ENCODE data around the gene CHP2. TPM values are rescaled to one million over a fixed set of nuclear protein-coding genes. Genes with fewer than 3 reads are reported as not detected.

CHP2 gene
- total and polyA plus RNA-seq, 2 donors (not counting 1 experiment from before 2014, with no cell fraction given): not detected

DNA sequence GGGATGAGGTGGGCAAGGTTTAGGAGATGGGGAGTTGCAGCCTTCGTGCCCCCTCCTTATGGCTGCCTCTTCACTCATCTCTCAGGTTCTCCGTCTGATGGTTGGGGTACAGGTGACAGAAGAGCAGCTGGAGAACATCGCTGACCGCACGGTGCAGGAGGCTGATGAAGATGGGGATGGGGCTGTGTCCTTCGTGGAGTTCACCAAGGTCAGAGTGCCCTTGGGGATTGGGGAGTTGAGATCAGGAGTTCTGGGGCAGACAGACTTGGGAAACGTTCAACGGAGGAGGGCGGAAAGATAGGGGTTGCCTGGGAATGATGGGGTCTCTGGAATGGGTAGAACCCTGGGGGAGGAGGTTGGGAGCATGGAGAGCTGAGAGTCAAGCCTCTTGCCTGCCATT lies 2.3 kb downstream of the CHP2 start:
- H3K4me3 ChIP-seq (ENCODE audit: control extremely low read depth in 1 of 5, extremely low read depth in 1 of 5, insufficient read depth in 1 of 5, low read depth in 2 of 5, low read length in 4 of 5): no peak overlapping the region

DNA sequence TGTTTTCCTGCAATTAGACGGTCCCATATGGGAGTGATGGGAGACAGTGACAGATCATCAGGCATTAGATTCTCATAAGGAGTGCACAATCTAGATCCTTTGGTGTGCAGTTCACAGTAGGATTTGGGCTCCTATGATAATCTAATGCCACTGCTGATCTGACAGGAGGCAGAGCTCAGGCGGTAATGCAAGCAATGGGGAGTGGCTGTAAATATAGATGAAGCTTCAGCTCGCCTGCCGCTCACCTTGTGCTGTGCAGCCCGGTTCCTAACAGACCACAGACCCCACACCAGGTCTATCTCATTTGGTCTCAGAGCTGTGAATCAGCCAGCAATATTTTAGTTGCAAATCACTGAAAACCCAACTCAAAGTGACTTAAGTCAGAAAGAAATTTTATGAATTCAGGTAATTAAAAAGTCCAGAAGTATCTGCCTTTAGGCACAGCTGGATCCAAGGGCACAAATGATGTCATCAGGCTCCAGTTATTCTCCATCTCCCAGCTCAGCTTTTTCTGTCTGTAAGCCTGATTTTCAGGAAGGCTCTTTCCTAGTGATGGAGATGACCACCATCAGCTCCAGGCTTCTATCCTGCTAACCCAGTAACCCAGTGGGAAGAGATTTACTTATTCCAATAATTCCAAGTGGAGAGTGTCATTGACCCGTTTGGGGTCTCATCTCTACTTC lies 3.3 kb downstream of the CHP2 start:
- peaks cover 0 to 55% (median 28%) of the 10 kb centered on the region in 4 experiments for H3K27me3 ChIP-seq (replicated peaks in 1 of 4; ENCODE audit: control extremely low read depth in 1 of 4, control insufficient read depth in 3 of 4, insufficient read depth in 4 of 4, low read length in 3 of 4)
- 73% methylated on average over 6 of the region's 6 CpGs for WGBS (ENCODE audit: insufficient coverage)

More for the DNA sequence above, 2.3 kb downstream of the CHP2 start:
- Histone ChIP-seq H3K4me2 (replicated peaks; ENCODE audit: low read depth, low read length, poor library complexity, severe bottlenecking) (no peak overlapping the region), H3K4me1 (ENCODE audit: control insufficient read depth in 2 of 2, insufficient read depth in 2 of 2, low read length in 2 of 2) (peaks cover 12 to 16% of the 10 kb centered on the region in 2 donors), H3K79me2 (ENCODE audit: control insufficient read depth, insufficient read depth, low read length) (no peaks in the 10 kb centered on the region), H3K9me3 (ENCODE audit: control extremely low read depth in 1 of 3, control insufficient read depth in 2 of 3, insufficient read depth in 1 of 3, low read length in 2 of 3) (peaks cover 0 to 4% (median 0%) of the 10 kb centered on the region in 3 donors), H2AFZ (ENCODE audit: insufficient read depth, low read depth, low read length, poor library complexity, severe bottlenecking) (no peak overlapping the region), H4K20me1 (ENCODE audit: control insufficient read depth, insufficient read depth, low read length, poor library complexity, severe bottlenecking) (no peaks in the 10 kb centered on the region), H3K36me3 (replicated peaks in 1 of 2; ENCODE audit: control extremely low read depth in 1 of 2, control insufficient read depth in 1 of 2, extremely low read depth in 1 of 2, insufficient read depth in 2 of 2, low read length in 1 of 2) (no peaks in the 10 kb centered on the region), H3K9ac (ENCODE audit: low read length) (no peak overlapping the region), H3K27ac (ENCODE audit: low read length in 2 of 2) (no peak overlapping the region), H3K27me3 (replicated peaks in 1 of 4; ENCODE audit: control extremely low read depth in 1 of 4, control insufficient read depth in 3 of 4, insufficient read depth in 4 of 4, low read length in 3 of 4) (peaks cover 0 to 57% (median 27%) of the 10 kb centered on the region in 4 experiments)
- WGBS (ENCODE audit: insufficient coverage): 92% methylated on average over 9 of the region's 9 CpGs
- CTCF ChIA-PET: no interaction called here
- Mint-ChIP-seq H3K4me3 (no peak overlapping the region), H3K9me3 (ENCODE audit: insufficient read depth) (no peaks in the 10 kb centered on the region), H3K27ac (no peak overlapping the region), H3K4me1 (peaks cover 6% of the 10 kb centered on the region), H3K27me3 (peaks cover 61% of the 10 kb centered on the region)
- POLR2A ChIA-PET: no interaction called here
- DNase-seq (no peak), ATAC-seq (ENCODE audit: low read depth) (no peak)
- TF ChIP-seq, protein P1, sequence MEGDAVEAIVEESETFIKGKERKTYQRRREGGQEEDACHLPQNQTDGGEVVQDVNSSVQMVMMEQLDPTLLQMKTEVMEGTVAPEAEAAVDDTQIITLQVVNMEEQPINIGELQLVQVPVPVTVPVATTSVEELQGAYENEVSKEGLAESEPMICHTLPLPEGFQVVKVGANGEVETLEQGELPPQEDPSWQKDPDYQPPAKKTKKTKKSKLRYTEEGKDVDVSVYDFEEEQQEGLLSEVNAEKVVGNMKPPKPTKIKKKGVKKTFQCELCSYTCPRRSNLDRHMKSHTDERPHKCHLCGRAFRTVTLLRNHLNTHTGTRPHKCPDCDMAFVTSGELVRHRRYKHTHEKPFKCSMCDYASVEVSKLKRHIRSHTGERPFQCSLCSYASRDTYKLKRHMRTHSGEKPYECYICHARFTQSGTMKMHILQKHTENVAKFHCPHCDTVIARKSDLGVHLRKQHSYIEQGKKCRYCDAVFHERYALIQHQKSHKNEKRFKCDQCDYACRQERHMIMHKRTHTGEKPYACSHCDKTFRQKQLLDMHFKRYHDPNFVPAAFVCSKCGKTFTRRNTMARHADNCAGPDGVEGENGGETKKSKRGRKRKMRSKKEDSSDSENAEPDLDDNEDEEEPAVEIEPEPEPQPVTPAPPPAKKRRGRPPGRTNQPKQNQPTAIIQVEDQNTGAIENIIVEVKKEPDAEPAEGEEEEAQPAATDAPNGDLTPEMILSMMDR (IDR thresholded peaks at IDR 0.05): no peak
- no peak for TF ChIP-seq EZH2 (IDR thresholded peaks at IDR 0.05; ENCODE audit: borderline replicate concordance, insufficient read depth, low read depth, low read length, poor library complexity, severe bottlenecking)
- intact Hi-C loops (cut with micrococcal nuclease): no loop called here

More for the DNA sequence above, 3.3 kb downstream of the CHP2 start:
- intact Hi-C loops (cut with micrococcal nuclease): no loop called here
- Histone ChIP-seq H3K4me3 (ENCODE audit: control extremely low read depth in 1 of 5, extremely low read depth in 1 of 5, insufficient read depth in 1 of 5, low read depth in 2 of 5, low read length in 4 of 5) (no peak overlapping the region), H2AFZ (ENCODE audit: insufficient read depth, low read depth, low read length, poor library complexity, severe bottlenecking) (no peak overlapping the region), H3K27ac (ENCODE audit: low read length in 2 of 2) (no peak overlapping the region), H3K36me3 (replicated peaks in 1 of 2; ENCODE audit: control extremely low read depth in 1 of 2, control insufficient read depth in 1 of 2, extremely low read depth in 1 of 2, insufficient read depth in 2 of 2, low read length in 1 of 2) (no peaks in the 10 kb centered on the region), H4K20me1 (ENCODE audit: control insufficient read depth, insufficient read depth, low read length, poor library complexity, severe bottlenecking) (no peaks in the 10 kb centered on the region), H3K79me2 (ENCODE audit: control insufficient read depth, insufficient read depth, low read length) (no peaks in the 10 kb centered on the region), H3K4me1 (ENCODE audit: control insufficient read depth in 2 of 2, insufficient read depth in 2 of 2, low read length in 2 of 2) (peaks cover 12 to 16% of the 10 kb centered on the region in 2 donors), H3K9ac (ENCODE audit: low read length) (no peak overlapping the region), H3K4me2 (replicated peaks; ENCODE audit: low read depth, low read length, poor library complexity, severe bottlenecking) (no peak overlapping the region), H3K9me3 (ENCODE audit: control extremely low read depth in 1 of 3, control insufficient read depth in 2 of 3, insufficient read depth in 1 of 3, low read length in 2 of 3) (peaks cover 0 to 4% (median 0%) of the 10 kb centered on the region in 3 donors)
- H3K4me3 Mint-ChIP-seq: no peak overlapping the region
- DNase-seq: no peak
- peaks cover 59% of the 10 kb centered on the region for H3K27me3 Mint-ChIP-seq
- POLR2A ChIA-PET: no interaction called here
- ATAC-seq (ENCODE audit: low read depth): no peak
- no peaks in the 10 kb centered on the region for H3K9me3 Mint-ChIP-seq (ENCODE audit: insufficient read depth)
- CTCF ChIA-PET: interaction anchor here (0.9 kb wide), 1 partner anchor 99 kb away, joined by 3 read pairs; no protein-coding TSS in a partner anchor
- peaks cover 6% of the 10 kb centered on the region for H3K4me1 Mint-ChIP-seq
- no peak overlapping the region for H3K27ac Mint-ChIP-seq
- no peak for TF ChIP-seq EZH2 (IDR thresholded peaks at IDR 0.05; ENCODE audit: borderline replicate concordance, insufficient read depth, low read depth, low read length, poor library complexity, severe bottlenecking)
- TF ChIP-seq, protein P1 (IDR thresholded peaks at IDR 0.05): no peak

All from B cell (primary cell).